Stimulated activated CD4-positive, alpha-beta T cell treated with anti-CD3 and anti-CD28 coated beads, Interleukin-12 subunit alpha, Interleukin-12 subunit beta, amount 100 ng/mL, for 48 hours (primary cell): ENCODE results near the gene ANKS1B.
"Not testable (repeated sequence)": the region's sequence is repeated elsewhere in the genome, so short reads cannot be mapped to it uniquely, and the experiment has no call there.

Source experiments
- DNase-seq, 3 donors: peaks; one replicate each; pipeline ENCODE4 v3.0.0-alpha.2; 2020; ENCODE audit warnings: low read depth in 2 of 3, low spot score in 1 of 3

ANKS1B gene

DNA sequence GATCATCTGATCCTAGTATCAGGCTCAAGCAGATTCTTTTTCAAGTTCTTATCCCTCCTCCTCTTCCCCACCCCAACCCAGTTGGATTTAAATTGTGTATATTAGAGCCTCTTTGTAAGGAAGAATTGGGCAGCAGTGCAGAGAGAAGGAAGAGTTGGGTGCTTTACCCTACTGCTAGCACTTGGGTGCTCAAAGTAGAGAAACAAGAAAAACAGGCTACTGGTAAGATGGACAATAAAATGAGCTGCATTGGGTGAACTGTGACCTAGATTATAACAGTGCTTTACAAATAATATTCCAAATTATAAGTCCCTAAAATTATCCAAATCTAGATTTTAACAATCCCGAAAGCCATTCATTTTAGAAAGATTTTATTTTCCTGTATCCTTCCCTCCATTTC is 700.6 kb downstream of the ANKS1B start:
- DNase-seq = no peak

- DNase-seq = no peak
Measured at GRCh38 chr12:99282624-99283023, 702.1 kb downstream of the ANKS1B start.

- no peak for DNase-seq
Measured at GRCh38 chr12:99282086-99282485, 702.6 kb downstream of the ANKS1B start.

DNA sequence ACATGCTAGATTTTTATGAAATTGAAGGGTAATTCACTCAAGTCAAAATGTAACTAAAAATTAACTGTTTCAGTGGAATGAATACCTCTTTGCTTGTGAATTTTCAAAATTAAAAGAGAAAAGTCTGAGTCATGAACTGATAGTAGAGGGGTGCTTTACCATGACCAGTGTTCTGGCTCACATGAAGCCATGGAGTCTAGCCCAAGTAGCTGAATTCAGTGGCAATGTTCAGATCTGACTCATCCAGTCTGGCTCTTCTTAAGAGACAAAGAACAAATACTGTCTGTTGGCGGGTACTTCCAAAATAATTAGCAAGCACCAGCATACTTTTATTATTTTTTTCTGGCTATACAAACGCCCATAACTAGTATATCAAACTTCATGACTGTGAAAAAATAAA is 703.5 kb downstream of the ANKS1B start:
- DNase-seq = no peak

GRCh38 chr12:99278899-99279298 is 705.8 kb downstream of the ANKS1B start:
- no peak for DNase-seq

GRCh38 chr12:99277591-99278379 is 707.0 kb downstream of the ANKS1B start:
- no peak for DNase-seq

DNA sequence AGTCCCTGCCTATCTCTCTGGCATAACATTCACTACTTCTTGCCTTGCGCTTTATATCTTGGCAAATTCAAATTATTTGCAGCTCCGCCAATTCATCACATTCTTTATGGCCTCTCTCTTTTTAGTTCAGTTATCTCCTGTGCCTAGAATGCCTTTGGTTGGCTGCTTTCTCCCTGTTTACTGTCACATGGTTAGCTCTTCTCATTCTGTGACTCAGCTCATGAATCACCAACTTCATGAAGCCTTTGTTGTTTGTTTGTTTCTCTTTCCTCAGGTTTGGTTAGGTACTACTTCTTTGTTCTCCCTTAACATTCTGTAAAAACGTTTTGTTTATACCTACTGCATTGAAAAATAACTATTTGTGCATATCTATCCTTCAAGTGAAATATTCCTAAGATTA is 713.7 kb downstream of the ANKS1B start:
- no peak for DNase-seq

DNA sequence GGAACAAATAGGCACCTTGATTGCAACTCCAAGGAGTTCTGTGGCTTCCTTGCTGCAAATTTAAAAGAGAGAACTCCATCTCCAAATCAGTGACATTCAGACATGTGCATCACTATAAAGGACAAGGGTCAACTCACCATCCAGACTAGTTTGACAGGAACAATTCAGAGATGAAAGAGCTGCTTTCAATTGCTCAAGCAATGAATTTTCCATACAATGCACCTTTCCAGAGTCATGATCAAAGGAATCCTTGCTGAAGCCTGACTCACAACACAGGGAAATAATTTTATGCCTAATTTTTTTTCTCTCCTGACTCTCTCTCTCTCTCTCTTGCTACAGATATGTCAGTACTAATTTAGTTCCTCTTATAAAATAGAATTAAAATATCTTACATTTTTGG is 717.7 kb downstream of the ANKS1B start:
- no peak for DNase-seq

DNA sequence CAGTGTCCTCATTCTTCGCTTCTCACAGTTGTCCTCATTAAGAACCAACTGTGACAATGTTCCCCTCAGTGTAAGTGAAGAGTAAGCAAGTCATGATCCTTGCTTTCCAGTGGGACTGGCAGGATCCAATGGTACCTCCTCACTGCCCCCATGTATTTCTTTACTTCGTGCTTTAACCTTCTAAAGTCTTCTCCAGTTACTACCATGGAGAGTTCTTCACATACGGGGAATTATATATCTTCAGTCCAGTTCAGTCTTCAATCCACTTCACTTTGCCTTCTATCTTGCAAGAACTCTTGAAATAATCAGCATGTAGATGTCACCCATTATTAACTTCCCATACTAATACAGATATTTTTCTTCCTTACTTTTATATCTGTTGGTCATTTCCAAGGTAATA is 719.1 kb downstream of the ANKS1B start:
- DNase-seq = no peak

DNA sequence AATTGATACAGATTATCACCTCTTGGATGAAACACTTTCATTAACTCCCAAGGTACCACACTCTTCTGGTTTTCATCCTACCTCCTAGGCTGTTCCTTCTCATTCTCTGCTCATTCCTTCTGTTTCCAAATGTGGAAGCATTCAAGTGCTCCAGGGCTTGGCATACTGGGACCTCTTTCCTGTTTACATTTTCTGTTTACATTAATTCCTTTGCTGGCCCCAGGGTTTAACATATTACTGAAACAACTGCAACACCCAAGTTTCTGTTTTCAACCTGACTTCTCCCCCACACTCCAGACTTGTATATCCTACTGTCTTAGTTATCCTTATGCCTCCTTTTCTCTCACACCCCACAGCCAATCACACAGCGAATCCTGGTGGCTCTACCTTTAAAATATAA is 723.5 kb downstream of the ANKS1B start:
- DNase-seq = no peak

DNA sequence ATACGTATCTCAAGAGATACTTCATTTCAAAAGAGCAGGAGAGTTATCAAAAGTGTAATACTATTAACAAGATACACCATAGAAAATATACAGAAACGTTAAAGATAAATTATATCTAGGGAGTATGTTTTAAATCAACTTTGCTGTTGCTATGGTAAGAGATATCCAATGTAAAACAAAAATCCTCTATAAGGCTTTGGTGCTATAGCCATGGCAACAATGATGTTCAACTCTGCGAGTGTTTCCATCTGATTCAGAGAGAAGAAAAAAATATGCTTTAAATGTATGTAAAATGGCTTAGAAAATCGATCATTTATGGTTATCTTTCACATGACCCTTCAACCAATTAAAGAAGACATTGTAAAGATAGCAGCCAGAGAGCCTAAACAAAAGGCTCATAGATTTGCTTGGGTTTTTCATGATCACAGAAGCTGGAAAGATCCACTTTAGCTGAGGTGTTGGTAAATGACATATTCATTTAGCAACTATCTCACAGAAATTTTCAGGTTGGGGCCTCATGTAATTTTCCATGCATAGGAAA is 724.2 kb downstream of the ANKS1B start:
- DNase-seq = no peak

DNA sequence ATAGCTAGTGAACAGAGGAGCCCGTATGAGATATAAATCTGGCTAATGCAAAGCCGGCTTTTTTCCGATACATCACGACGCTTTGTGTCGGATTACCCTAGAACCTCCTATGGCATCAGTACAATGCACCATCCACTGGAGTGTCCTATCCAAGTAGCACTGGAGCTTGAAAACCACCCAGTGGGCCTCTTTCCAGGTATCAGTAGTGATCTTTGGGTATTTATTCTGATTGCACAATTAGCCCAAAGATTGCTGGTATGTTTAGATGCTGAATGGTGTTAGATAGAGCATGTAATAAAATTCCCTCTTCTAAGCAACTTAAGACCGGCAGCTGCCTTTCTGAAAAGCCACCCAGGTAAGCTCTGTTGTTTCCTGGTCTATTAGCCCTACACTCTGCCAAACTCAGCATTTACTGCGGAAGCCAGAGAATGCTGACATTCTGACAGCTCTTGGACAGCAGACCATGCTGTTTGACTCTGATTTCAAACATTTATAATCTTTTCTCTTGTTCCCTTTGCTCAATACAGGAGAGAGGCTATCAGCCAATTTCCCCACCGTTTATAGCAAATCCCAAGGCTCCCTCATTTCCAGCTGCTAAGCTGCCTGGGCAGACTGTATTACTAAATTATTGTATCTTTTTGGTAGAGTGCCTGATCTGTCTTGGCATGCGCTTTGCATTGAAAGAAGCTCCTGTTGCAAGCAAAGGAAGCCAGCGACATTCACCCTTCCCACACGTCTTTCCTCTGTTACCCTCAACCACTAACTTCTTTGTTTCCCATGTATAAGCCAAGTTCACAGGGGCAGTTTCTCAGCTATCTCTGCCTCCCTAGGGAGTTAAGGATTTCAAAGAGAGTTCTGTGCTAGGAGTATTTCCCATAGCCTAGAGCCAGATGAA is 725.4 kb downstream of the ANKS1B start:
- DNase-seq = no peak

- no peak for DNase-seq
Measured at GRCh38 chr12:99257672-99258071, 727.1 kb downstream of the ANKS1B start.

DNA sequence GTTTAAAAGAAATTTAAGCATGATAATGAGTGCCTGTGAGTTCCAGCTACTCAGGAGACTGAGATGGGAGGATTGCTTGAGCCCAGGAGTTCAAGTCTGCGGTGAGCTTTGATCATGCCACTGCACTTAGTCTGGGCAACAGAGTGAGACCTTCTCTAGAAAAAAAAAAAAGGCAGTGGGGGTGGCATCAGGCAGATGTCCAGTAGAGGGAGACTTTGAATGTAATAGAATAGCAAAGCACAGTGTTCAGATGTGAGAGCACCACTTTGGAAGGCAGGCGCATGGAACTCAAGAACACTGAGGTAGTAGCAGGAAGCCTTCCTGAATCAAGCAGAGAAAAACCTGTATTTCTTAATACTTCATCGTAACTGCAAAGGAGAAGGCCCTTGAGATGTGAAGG is 731.7 kb downstream of the ANKS1B start:
- DNase-seq = no peak

GRCh38 chr12:99250091-99250490 is 734.6 kb downstream of the ANKS1B start:
- DNase-seq = no peak

GRCh38 chr12:99249543-99249942 is 735.2 kb downstream of the ANKS1B start:
- no peak for DNase-seq

DNA sequence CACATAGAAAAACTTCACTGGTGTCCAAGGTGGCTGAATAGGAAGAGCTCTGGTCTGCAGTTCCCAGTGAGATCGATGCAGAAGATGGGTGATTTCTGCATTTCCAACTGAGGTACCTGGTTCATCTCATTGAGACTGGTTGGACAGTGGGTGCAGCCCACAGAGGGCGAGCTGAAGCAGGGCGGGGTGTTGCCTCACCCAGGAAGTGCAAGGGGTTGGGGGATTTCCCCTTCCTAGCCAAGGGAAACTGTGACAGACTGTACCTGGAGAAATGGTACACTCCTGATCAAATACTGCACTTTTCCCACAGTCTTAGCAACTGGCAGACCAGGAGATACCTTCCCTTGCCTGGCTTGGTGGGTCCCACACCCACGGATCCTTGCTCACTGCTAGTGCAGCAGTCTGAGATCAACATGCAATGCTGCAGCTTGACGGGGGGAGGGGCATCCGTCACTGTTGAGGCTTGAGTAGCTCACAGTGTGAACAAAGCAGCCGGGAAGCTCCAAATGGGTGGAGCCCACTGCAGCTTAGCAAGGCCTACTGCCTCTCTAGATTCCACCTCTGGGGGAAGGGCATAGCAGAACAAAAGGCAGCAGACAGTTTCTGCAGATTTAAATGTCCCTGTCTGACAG is 746.7 kb downstream of the ANKS1B start:
- not testable (repeated sequence) for DNase-seq

DNA sequence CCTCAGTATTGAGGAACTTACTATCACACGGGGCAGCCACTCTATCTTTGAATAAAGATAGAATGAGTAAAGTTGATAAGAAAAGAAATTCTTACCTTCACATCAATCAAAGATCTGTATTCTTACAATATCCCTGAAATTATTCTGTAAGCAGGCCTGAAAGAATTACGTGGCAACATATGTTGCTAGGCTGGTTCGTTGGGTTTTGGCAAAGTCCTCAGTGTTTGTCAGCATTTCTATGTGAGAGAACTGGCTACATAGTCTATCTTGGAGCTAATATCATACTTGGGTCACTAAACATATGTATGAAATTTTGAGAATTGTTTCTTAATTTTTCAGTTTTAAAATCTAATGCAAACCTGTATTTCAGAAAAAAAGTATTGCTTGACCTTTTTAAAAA is 749.4 kb downstream of the ANKS1B start:
- no peak for DNase-seq

- DNase-seq = no peak
Measured at GRCh38 chr12:99234702-99235101, 750.0 kb downstream of the ANKS1B start.

GRCh38 chr12:99232324-99232723 is 752.4 kb downstream of the ANKS1B start:
- no peak for DNase-seq

DNA sequence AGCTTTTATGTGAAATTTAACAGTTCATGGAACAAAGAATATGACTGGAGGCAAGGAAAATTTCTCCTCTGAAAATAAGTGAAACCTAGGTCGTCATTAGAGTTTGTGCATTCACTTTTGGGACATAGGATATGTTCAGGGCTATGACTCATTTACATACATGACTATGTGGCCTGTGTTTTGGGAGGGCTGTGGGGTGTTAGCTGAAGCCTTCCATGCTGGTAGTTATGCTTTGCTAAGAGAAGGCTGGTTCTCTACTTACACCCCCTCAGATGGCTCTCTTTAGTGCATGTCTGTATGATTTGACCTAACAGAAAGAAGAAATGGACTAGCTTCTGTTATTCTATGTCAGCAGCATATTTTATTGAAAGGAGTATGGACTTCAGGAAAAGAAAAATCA is 753.7 kb downstream of the ANKS1B start:
- DNase-seq = no peak

DNA sequence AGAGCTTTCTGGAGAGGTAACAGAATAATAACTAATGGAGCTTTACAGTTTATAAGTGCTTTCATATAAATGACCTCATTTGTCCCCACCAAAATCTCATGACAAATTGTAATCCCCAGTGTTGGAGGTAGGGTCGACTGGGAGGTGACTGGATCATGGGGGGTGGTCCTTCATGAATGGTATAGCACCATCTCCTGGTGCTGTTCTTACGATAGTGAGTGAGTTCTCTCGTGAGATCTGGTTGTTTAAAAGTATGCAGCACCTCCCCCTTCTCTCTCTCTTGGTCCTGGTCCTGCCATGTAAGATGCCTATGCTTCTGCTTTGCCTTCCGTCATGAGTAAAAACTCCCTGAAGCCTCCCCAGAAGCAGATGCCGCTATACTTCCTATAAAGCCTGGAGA is 760.5 kb downstream of the ANKS1B start:
- DNase-seq = no peak
